Calu3 (cell line): Measurements from ENCODE around the gene SLC25A42. TPM values are rescaled to one million over a fixed set of nuclear protein-coding genes. Genes with fewer than 3 reads are reported as not detected.

Source experiments
- BruUV-seq: library from RNA; stranded (reverse); fragments of 400-500 nt; replicated peaks from 2 replicates; lab custom pipeline; 2021; lab: Mats Ljungman, UMichigan
- CTCF ChIA-PET: fragments of 300-600 bp; sonication (Branson Sonifier 250); formaldehyde crosslinking; loops from one replicate; lab custom pipeline; 2022; ENCODE audit warnings: antibody characterized with exemption; lab: Charles Lee
- DNase-seq: peaks from one replicate; pipeline ENCODE4 v3.0.0; 2022
- H3K27ac Mint-ChIP-seq: one replicate; pipeline ENCODE4 v1.8.0; 2022; ENCODE audit warnings: mixed read lengths; ENCODE audit not compliant: unreplicated experiment
- H3K27me3 Mint-ChIP-seq: one replicate; pipeline ENCODE4 v1.8.0; 2022; ENCODE audit warnings: mixed read lengths; ENCODE audit not compliant: unreplicated experiment
- H3K36me3 Mint-ChIP-seq: one replicate; pipeline ENCODE4 v1.8.0; 2022; ENCODE audit warnings: mild to moderate bottlenecking, moderate library complexity, mixed read lengths; ENCODE audit not compliant: insufficient read depth, unreplicated experiment
- H3K4me1 Mint-ChIP-seq: one replicate; pipeline ENCODE4 v1.8.0; 2022; ENCODE audit warnings: mild to moderate bottlenecking, low read depth, mixed read lengths; ENCODE audit not compliant: unreplicated experiment
- H3K4me3 Mint-ChIP-seq: one replicate; pipeline ENCODE4 v1.8.0; 2022; ENCODE audit warnings: mild to moderate bottlenecking, low read depth, moderate library complexity, mixed read lengths; ENCODE audit not compliant: unreplicated experiment
- H3K9me3 Mint-ChIP-seq: one replicate; pipeline ENCODE4 v1.8.0; 2022; ENCODE audit warnings: low read depth, mixed read lengths; ENCODE audit not compliant: unreplicated experiment
- CTCF ChIP-seq: fragments of 200-600 bp; IDR thresholded peaks from one replicate; pipeline ENCODE4 v1.8.0; 2022; ENCODE audit warnings: antibody characterized with exemption; ENCODE audit not compliant: unreplicated experiment
- intact Hi-C: fragments of 100-400 bp; cut with micrococcal nuclease; formaldehyde crosslinking; loops from one replicate; pipeline ENCODE4 v1.10.0; 2022; ENCODE audit not compliant: unreplicated experiment
- total RNA-seq: library from RNA; stranded (reverse); gene quantifications from 2 replicates; pipeline ENCODE4 v1.2.3, GENCODE V29; 2022

Gene SLC25A42
- total RNA-seq, 1 experiment from 2014 or later, result 7.1 TPM

- DNase-seq, result peak; percentile 94
- peaks cover 15% of the 10 kb centered on the region for H3K36me3 Mint-ChIP-seq
- TF ChIP-seq CTCF, result no peak
- CTCF ChIA-PET, result no interaction called here
- H3K27me3 Mint-ChIP-seq, result no peaks in the 10 kb centered on the region
- H3K9me3 Mint-ChIP-seq, result no peaks in the 10 kb centered on the region
- no TSS peak for BruUV-seq
- H3K4me1 Mint-ChIP-seq, result peaks cover 12% of the 10 kb centered on the region
- H3K27ac Mint-ChIP-seq, result peak within 1 kb of the TSS; percentile 96
- intact Hi-C loops, result loop anchor here (2.0 kb wide), 1 partner anchor 84 kb away; no protein-coding TSS in a partner anchor
- H3K4me3 Mint-ChIP-seq, result peak within 1 kb of the TSS; percentile 97
Observed at GRCh38 chr19:19138109-19138981, 74.6 kb downstream of the SLC25A42 start, which contains the start of gene TMEM161A. Gene TMEM161A (minus strand): TSS chr19:19138478. CDS start chr19:19138428, 50 bp downstream.

- H3K36me3 Mint-ChIP-seq, result peaks cover 15% of the 10 kb centered on the region
- BruUV-seq, result no TSS peak
- CTCF ChIA-PET, result no interaction called here
- H3K9me3 Mint-ChIP-seq, result no peaks in the 10 kb centered on the region
- no peak for DNase-seq
- no peaks in the 10 kb centered on the region for H3K27me3 Mint-ChIP-seq
- TF ChIP-seq CTCF, result no peak
- intact Hi-C loops, result loop anchor here (2.0 to 10.0 kb wide), 2 partner anchors 85 kb away; no protein-coding TSS in a partner anchor
- no peak overlapping the region for H3K27ac Mint-ChIP-seq
- H3K4me1 Mint-ChIP-seq, result peaks cover 12% of the 10 kb centered on the region
- H3K4me3 Mint-ChIP-seq, result no peak overlapping the region
Observed at GRCh38 chr19:19139876-19140229, 76.1 kb downstream of the SLC25A42 start.

DNA sequence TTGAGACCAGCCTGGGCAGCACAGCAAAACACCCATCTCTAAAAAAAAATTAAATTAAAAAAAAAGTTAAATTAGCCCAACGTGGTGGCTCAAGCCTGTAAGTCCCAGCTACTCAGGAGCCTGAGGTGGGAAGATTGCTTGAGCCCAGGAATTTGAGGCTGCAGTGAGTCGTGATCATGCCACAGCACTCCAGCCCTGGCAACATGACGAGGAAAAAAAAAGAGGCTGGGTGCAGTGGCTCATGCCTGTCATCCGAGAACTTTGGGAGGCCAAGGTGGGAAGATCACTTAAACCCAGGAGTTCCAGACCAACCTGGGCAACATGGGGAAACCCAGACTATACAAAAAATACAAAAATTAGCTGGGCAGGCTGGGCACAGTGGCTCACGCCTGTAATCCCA lies 76.7 kb downstream of the SLC25A42 start:
- H3K9me3 Mint-ChIP-seq, result no peaks in the 10 kb centered on the region
- no peak for DNase-seq
- CTCF ChIA-PET, result no interaction called here

DNA sequence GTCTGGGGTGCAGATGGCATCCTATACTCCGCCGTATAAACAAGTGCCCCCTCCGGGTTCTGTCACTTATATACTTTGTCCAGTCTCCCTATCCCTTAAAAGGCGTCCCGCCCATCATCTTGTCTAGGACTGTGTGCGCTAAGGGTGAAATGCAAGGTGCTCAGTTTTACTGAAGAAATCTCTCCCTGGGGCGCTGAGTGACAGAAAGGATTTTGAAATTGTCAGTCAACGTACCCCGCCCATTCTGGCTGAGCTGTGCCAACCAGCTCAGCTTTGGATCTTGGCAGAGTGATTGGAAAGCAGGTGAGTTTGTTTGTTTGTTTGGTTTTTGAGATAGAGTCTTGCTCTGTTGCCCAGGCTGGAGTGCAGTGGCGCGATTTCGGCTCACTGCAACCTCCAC lies 78.6 kb downstream of the SLC25A42 start:
- Mint-ChIP-seq H3K4me3 (no peak overlapping the region), H3K27me3 (no peaks in the 10 kb centered on the region), H3K27ac (no peak overlapping the region), H3K36me3 (peaks cover 14% of the 10 kb centered on the region), H3K9me3 (no peaks in the 10 kb centered on the region), H3K4me1 (peaks cover 6% of the 10 kb centered on the region)
- CTCF ChIA-PET, result no interaction called here
- no peak for DNase-seq
- intact Hi-C loops, result loop anchor here (10.0 kb wide), 1 partner anchor 82 kb away; no protein-coding TSS in a partner anchor
- TF ChIP-seq CTCF, result no peak
- BruUV-seq, result no TSS peak

More for the DNA sequence above, 76.7 kb downstream of the SLC25A42 start:
- Mint-ChIP-seq H3K27me3 (no peaks in the 10 kb centered on the region), H3K27ac (no peak overlapping the region), H3K4me3 (no peak overlapping the region), H3K36me3 (peaks cover 15% of the 10 kb centered on the region), H3K4me1 (peaks cover 12% of the 10 kb centered on the region)
- no TSS peak for BruUV-seq
- intact Hi-C loops, result loop anchor here (10.0 kb wide), 1 partner anchor 84 kb away; no protein-coding TSS in a partner anchor
- no peak for TF ChIP-seq CTCF
